GM18868 (cell line): ENCODE measurements around the gene DIO3.
"Not testable (repeated sequence)": the region's sequence is repeated elsewhere in the genome, so short reads cannot be mapped to it uniquely, and the experiment has no call there.

ENCODE experiments used
- ATAC-seq: cut with Tn5 transposase; IDR thresholded peaks from one replicate; pipeline ENCODE4 v1.9.1; 2021; ENCODE audit warnings: mild to moderate bottlenecking, moderate library complexity; ENCODE audit not compliant: unreplicated experiment

Gene DIO3

GRCh38 chr14:101540481-101541462 is 20.5 kb upstream of the DIO3 start:
- ATAC-seq, result no peak

GRCh38 chr14:101542391-101542790 is 18.9 kb upstream of the DIO3 start:
- ATAC-seq, result no peak

- ATAC-seq, result no peak
Observed at GRCh38 chr14:101543814-101544213, 17.5 kb upstream of the DIO3 start.

GRCh38 chr14:101544550-101544949 is 16.7 kb upstream of the DIO3 start:
- no peak for ATAC-seq

GRCh38 chr14:101546706-101547105 is 14.6 kb upstream of the DIO3 start:
- ATAC-seq, result no peak

GRCh38 chr14:101547107-101547738 is 14.1 kb upstream of the DIO3 start:
- no peak for ATAC-seq

- ATAC-seq, result no peak
Observed at GRCh38 chr14:101547961-101548669, 13.2 kb upstream of the DIO3 start.

GRCh38 chr14:101548710-101549109 is 12.6 kb upstream of the DIO3 start:
- no peak for ATAC-seq

- ATAC-seq, result no peak
Observed at GRCh38 chr14:101549154-101549553, 12.1 kb upstream of the DIO3 start.

- not testable (repeated sequence) for ATAC-seq
Observed at GRCh38 chr14:101550202-101550912, 10.9 kb upstream of the DIO3 start.

- ATAC-seq, result no peak
Observed at GRCh38 chr14:101551729-101552595, 9.3 kb upstream of the DIO3 start.

GRCh38 chr14:101552786-101553231 is 8.5 kb upstream of the DIO3 start:
- no peak for ATAC-seq

GRCh38 chr14:101553393-101553792 is 7.9 kb upstream of the DIO3 start:
- no peak for ATAC-seq

- no peak for ATAC-seq
Observed at GRCh38 chr14:101553931-101554330, 7.4 kb upstream of the DIO3 start.

- ATAC-seq, result no peak
Observed at GRCh38 chr14:101554991-101555668, 6.2 kb upstream of the DIO3 start.

GRCh38 chr14:101555669-101556043 is 5.6 kb upstream of the DIO3 start:
- not testable (repeated sequence) for ATAC-seq

GRCh38 chr14:101556131-101556530 is 5.2 kb upstream of the DIO3 start:
- no peak for ATAC-seq

- no peak for ATAC-seq
Observed at GRCh38 chr14:101556566-101557320, 4.6 kb upstream of the DIO3 start.

- no peak for ATAC-seq
Observed at GRCh38 chr14:101557321-101557695, 4.0 kb upstream of the DIO3 start.
